Fibroblast of skin of abdomen (primary cell): ENCODE results near the gene COQ9.
"Not testable (repeated sequence)": the region's sequence is repeated elsewhere in the genome, so short reads cannot be mapped to it uniquely, and the experiment has no call there.

Experiments used
- DNase-seq: peaks from one replicate; pipeline ENCODE4 v3.0.0-alpha.2; 2013

The COQ9 gene

DNA sequence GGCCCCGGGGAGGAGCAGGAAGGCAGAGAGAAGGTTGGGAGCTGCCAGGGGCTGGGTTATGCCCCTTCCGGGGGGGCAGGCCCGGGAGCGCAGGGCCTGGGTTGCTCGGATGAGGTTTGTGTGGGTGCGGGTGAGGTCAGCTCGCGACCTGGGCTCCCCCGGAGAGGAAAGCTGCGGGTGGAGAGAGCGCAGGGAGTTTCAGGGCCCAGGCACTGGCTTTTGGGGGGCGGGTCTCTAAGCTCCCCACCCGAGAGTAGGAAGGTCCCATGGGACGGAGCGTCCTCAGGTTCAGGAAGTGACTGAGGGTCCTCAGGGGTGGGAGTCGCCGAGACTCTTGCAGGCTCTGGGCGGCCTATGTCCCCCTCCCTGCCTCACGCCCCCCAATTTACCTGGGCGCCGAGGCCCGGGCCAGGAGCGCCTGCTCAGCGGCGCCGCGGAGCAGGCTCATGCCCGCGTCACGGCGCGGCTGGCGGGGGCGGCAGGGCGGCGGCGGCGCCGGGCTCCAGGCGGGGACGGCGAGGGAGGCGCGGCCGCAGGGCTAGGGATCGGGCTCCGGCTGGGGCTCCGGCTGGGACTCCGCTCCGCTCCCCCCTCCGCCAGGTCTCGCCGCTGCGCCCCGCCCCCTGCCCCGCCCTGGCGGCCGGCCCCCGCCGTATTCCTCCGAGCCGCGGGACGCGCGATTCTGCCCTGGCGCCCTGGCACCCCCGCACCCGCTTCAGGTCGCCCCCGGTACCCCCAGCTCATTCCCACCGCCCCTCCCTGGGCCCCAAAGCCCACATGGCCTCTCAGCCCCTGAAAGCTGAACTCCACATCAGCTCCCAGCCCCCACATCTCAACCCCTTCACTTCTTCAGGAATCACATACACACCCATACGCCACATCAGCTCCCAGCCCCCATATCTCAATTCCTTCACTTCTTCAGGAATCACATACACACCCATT, 38.9 kb downstream of the COQ9 start, which contains the start of gene DOK4:
TSS of gene DOK4 (minus strand) at position 578 of the 942 bp plus-strand sequence. CDS start 6,986 bp downstream, outside the sequence.
- DNase-seq = peak; percentile 64

DNA sequence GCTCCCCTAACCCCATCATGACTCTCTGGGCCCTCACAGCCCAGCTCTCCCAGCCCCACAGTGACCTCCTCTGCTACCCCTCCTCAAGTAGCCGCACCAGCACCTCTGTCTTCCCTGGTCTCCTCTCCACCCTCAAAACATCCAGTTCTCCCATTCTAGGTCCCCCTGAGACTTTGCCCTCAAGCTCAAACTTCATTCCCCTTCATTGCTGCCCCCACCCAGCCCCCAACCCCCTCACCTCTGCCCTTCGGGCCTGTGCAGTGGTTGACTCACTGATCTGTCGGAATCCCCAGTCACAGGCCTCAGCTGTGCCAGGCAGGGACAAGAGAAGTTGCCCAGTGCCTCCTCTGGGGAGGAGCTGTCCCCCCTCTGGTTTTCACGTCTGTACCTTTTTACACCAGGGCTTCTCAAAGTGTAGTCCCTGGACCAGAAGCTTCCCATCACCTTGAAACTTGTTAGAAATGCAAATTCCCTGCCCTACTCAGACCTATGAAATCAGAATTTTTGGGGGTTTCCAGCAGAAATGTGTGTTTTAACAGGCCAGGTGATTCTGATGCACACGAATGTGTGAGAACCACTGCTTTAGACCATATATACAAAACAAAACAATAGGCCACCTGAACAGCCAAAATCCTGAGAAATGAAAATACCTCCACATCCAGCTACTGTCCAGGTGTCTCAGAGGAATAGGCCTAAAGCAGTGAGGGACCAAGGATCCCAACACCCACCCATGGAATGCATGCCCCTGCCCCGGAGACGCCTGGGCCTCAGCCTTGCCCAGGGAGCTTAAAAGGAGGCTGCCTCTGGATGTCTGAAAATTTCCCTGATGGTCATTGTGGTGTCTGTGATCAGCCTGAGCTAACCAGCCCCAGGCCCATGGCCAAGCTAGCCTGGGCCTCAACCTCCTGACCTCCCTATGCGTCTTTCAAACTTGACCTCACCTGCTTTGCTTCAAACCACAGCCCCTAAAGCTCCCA, 39.9 kb downstream of the COQ9 start:
- DNase-seq = no peak

DNA sequence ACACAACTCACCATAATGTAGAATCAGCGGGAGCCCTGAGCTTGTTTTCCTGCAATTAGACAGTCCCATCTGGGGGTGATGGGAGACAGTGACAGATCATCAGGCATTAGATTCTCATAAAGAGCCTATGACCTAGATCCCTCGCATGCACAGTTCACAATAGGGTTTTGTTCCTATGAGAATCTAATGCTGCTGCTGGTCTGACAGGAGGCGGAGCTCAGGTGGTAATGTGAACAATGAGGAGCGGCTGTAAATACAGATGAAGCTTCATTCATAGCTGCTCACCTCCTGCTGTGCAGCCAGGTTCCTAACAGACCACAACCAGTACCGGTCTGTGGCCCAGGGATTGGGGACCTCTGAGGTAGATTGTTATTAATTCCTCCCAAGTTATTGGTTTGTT, 42.0 kb downstream of the COQ9 start:
- DNase-seq = no peak

- no peak for DNase-seq
These were observed 46.5 kb downstream of the COQ9 start for GRCh38 chr16:57493767-57494166.

GRCh38 chr16:57497121-57497520, 49.8 kb downstream of the COQ9 start:
- no peak for DNase-seq

DNA sequence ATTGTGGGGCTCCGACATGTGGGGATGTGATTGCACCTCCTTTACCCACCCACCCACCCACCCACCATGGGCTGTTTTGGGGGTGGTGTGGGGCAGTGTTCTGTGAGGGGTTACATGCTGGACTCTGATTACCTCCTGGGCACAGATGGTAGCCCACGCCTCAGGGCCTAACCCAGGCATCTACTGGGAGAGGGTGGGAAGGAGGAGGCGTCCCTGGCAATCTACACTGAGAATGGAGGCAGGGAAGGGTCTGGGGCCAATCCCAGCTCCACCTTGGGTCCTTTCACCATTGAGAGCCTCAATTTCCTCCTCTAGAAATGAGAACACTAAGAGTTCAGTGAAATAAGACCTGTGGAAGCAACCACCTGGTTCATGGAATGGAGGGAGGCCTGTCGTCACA, 50.8 kb downstream of the COQ9 start:
- DNase-seq = no peak

- DNase-seq = not testable (repeated sequence)
These were observed 52.7 kb downstream of the COQ9 start for GRCh38 chr16:57499941-57500340.

DNA sequence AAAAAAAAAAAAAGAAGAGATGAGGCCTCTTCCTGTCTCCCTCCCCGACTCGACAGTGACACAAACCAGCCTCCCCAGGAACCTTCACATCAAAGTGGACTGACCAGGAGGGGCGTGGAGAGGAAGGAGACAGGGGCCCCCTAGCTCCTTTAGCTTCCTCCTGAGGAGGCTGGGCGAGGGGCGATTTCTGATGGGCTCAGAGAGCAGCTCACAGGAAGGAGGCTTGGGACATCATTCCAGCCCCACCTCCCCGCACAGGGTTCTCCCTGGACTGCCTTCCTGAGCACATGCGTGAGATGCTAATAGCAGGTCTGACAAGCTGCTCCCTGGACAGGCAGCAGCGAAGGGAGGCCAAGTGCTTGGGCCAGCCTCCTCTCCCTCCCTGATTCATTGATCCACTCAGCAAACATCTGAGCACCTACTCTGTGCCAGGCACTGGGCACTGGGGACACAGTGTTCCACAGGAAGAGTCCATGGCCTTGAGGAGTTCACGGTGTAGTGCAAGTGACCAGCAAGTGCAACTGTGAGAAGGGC, 53.4 kb downstream of the COQ9 start:
- DNase-seq = no peak

DNA sequence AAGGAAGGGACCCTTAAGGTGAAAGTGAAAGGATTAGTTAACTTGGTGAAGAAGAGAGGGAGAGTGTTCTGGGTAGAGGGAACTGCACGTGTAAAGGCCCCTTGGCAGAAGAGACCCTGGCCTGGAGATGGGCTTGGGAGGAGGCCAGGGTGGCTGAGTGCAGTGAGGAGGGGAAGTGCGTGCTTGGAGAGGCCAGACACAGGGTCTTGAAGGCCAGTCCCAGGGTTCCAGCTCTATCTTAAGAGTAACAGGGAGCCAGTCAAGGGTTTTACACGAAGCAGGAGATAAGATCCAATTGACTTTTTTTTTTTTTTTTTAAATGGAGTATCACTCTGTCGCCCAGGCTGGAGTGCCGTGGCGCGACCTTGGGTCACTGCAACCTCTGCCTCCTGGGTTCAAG, 54.2 kb downstream of the COQ9 start:
- no peak for DNase-seq

- DNase-seq = no peak
These were observed 54.9 kb downstream of the COQ9 start for GRCh38 chr16:57502048-57502775.

DNA sequence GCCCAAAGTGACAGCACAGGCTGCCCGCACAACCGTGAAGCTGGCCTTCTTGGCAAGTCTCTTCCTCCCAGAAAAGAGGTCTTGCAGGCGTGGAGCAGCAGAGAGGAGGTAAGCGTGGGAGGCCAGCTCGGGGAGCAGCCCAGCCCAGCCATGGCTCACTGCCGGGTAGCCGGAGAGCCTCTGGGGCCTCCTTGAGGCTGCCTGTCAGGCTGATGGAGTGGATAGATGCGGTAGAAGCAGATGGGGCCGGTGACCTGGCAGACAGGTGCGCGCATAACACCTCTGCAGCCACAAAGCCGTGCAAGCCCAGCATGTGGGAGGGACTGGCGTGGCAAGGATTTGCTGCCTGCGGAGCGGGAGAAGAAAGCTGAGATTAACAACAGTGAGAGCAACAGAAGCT, 56.1 kb downstream of the COQ9 start:
- no peak for DNase-seq

DNA sequence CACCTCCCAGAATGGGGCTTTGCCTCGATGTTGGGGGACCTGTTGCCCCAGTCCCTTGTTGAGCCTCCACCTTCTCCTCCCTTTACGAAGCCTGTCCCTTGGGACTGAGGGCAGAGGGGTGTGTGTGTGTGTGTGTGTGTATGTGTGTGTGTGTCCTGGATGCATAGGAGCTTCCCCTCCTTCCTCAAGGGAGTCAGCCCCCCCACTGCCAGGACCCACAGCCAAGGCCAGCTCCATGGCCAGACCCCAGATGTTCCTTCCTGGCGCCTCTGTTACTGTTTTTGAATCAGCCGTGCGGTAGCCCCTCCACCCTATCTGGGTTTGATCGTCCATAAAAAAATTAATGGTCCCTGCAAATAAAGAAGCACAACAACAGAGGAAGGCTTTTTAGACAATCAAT, 56.7 kb downstream of the COQ9 start:
- DNase-seq = no peak

DNA sequence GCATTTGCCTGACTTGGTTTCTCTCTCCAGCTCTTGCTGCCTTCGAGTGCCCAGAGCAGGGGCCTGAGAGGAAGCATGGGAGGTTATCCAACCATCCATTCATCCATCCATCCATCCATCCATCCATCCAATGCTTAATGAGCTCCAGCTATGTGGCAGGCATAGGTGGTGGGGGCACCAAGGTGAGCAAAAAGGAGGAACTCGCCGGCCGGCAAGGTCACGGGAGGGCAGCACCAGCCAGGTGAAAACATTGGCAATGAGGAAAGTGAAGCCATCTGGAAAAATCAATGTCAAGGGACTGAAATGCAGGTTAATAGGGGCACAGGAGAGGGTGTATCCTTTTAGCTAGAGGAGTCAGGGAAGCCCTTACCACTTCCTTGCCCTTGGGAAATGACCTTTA, 57.2 kb downstream of the COQ9 start:
- DNase-seq = no peak

DNA sequence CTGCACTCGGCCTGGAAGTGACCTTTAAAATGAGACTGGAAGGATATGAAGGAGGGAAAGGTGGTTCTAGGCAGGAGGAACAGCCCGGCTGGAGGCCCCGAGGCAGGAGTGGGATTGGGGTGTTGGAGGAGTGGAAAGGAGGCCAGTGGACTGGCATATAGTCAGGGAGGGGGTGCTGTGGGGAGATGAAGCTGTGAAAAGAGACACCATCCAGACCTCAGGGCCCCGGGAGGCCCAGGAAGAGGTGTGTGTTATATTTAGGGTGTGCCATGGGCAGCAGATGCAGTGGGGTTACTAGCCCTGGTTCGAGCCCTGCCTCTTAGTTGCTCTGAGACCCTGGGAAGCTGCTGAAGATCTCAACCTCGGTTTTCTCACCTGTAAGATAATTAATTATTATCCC, 57.9 kb downstream of the COQ9 start:
- no peak for DNase-seq

- no peak for DNase-seq
These were observed 60.1 kb downstream of the COQ9 start for GRCh38 chr16:57507136-57508034.

GRCh38 chr16:57508035-57508425, 60.8 kb downstream of the COQ9 start:
- DNase-seq = no peak

- no peak for DNase-seq
These were observed 62.1 kb downstream of the COQ9 start for GRCh38 chr16:57509231-57509923.

GRCh38 chr16:57510016-57510871, 63.0 kb downstream of the COQ9 start:
- no peak for DNase-seq
